ENCODE results near the gene ZNF521. TPM values are rescaled to one million over a fixed set of nuclear protein-coding genes. Genes with fewer than 3 reads are reported as not detected.

Gene ZNF521
- total RNA-seq, 6 donors from 2014 or later = 4.7 to 37.7 (median 13.8) TPM

DNA sequence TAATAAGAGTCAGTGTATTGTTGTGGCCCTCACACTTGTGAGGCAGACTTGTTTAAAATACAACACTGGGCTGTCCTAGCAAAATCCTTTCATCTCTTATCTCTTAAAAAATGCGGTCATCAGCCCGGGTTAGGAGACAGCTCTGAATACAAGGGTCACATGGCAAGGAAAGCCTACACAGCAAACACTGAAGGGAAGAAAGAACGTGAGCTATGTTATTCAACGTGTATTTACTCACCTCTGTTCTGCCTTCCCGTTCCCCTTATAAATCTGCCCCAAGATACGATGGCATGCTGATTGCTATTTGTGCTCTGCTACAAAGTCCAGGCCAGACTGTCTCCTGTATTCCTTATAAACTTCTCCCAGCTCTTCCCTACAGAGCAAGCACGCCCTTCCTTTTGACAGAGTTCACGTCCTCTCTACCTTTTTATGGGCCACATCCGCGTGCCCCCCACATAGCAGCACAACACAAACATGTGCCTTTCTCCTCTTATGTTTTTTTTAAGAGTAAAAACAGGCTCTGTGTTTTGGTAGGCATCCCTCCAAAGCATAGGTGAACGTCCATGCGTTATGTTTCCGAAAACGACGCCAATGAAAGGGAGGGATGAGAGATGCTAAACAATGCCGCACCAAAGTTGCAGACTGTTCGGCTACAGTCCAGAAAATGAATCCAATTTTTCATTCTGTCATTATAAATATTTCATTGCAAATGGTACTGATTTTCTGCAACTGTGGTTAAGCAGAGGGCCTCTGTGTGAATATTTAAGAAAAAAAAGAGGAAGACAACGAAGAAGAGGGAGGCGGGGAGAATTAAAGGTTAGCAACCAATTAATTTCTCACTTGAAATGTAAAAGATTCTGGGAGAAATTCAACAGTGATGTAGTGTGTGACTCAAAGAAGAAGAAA, 274.7 kb downstream of the ZNF521 start:
- Histone ChIP-seq H3K9me3 (no peaks in the 10 kb centered on the region), H3K36me3 (no peaks in the 10 kb centered on the region), H3K27ac (peak overlapping the region in 2 of 4 donors; percentile 0 to 46), H3K4me1 (peaks cover 5 to 11% (median 10%) of the 10 kb centered on the region in 4 donors), H3K27me3 (no peaks in the 10 kb centered on the region), H3K4me3 (no peak overlapping the region)
- TF ChIP-seq POLR2A (IDR thresholded peaks at IDR 0.05) = no peak
- TF ChIP-seq, protein P1, sequence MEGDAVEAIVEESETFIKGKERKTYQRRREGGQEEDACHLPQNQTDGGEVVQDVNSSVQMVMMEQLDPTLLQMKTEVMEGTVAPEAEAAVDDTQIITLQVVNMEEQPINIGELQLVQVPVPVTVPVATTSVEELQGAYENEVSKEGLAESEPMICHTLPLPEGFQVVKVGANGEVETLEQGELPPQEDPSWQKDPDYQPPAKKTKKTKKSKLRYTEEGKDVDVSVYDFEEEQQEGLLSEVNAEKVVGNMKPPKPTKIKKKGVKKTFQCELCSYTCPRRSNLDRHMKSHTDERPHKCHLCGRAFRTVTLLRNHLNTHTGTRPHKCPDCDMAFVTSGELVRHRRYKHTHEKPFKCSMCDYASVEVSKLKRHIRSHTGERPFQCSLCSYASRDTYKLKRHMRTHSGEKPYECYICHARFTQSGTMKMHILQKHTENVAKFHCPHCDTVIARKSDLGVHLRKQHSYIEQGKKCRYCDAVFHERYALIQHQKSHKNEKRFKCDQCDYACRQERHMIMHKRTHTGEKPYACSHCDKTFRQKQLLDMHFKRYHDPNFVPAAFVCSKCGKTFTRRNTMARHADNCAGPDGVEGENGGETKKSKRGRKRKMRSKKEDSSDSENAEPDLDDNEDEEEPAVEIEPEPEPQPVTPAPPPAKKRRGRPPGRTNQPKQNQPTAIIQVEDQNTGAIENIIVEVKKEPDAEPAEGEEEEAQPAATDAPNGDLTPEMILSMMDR (IDR thresholded peaks at IDR 0.05) = no peak
- no peak for TF ChIP-seq EP300 (IDR thresholded peaks at IDR 0.05)
- no peak for TF ChIP-seq POLR2AphosphoS5 (IDR thresholded peaks at IDR 0.05)
- ATAC-seq (ENCODE audit: low FRiP score in 2 of 2) (peak; percentile 8 to 39), DNase-seq (no peak)
- 45 to 53% methylated on average over 19 of the region's 19 CpGs for WGBS, 2 donors

DNA sequence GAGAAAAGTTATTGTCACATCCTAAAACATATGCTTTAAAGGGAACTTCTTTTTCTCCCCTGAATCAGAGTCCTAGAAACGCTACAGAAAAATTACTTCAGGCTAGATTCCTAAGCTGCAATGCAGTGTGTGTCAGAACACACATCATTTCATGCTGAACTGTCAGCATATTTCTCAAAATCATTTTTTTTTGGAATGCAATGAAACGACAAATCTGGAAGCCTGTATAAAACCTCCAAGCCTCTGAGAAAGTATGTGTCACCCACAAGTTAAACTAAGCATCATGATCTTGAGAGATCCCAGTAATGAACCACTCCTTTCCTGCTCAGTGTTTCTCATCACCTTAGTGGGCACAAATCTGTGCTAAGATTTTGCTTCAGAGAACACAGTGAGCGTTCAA, 276.2 kb downstream of the ZNF521 start:
- Histone ChIP-seq H3K4me3 (no peak overlapping the region), H3K4me1 (peaks cover 5 to 11% (median 10%) of the 10 kb centered on the region in 4 donors), H3K27ac (no peak overlapping the region), H3K36me3 (no peaks in the 10 kb centered on the region), H3K27me3 (no peaks in the 10 kb centered on the region), H3K9me3 (no peaks in the 10 kb centered on the region)
- ATAC-seq (ENCODE audit: low FRiP score in 2 of 2) = no peak
- TF ChIP-seq POLR2A (IDR thresholded peaks at IDR 0.05) = no peak
- TF ChIP-seq EP300 (IDR thresholded peaks at IDR 0.05) = no peak
- no peak for TF ChIP-seq POLR2AphosphoS5 (IDR thresholded peaks at IDR 0.05)
- TF ChIP-seq, protein P1 (IDR thresholded peaks at IDR 0.05) = no peak
- DNase-seq = no peak
- 75 to 81% methylated on average over 3 of the region's 3 CpGs for WGBS, 2 donors

GRCh38 chr18:25075331-25075730, 276.6 kb downstream of the ZNF521 start:
- ATAC-seq (ENCODE audit: low FRiP score in 2 of 2) (no peak), DNase-seq (no peak)
- H3K27ac ChIP-seq = no peak overlapping the region
- peaks cover 5 to 11% (median 10%) of the 10 kb centered on the region in 4 donors for H3K4me1 ChIP-seq
- H3K4me3 ChIP-seq = no peak overlapping the region
- WGBS, 2 donors = 58 to 64% methylated on average over 5 of the region's 5 CpGs
- no peaks in the 10 kb centered on the region for H3K27me3 ChIP-seq
- no peak for TF ChIP-seq POLR2AphosphoS5 (IDR thresholded peaks at IDR 0.05)
- TF ChIP-seq EP300 (IDR thresholded peaks at IDR 0.05) = no peak
- TF ChIP-seq, protein P1 (IDR thresholded peaks at IDR 0.05) = no peak
- TF ChIP-seq POLR2A (IDR thresholded peaks at IDR 0.05) = no peak
- H3K9me3 ChIP-seq = no peaks in the 10 kb centered on the region
- H3K36me3 ChIP-seq = no peaks in the 10 kb centered on the region

- Histone ChIP-seq H3K27me3 (no peaks in the 10 kb centered on the region), H3K36me3 (no peaks in the 10 kb centered on the region), H3K4me3 (no peak overlapping the region), H3K4me1 (peaks cover 5 to 11% (median 10%) of the 10 kb centered on the region in 4 donors), H3K9me3 (no peaks in the 10 kb centered on the region), H3K27ac (no peak overlapping the region)
- ATAC-seq (ENCODE audit: low FRiP score in 2 of 2) (no peak), DNase-seq (no peak)
- WGBS, 2 donors = 70 to 78% methylated on average over 4 of the region's 4 CpGs
- TF ChIP-seq, protein P1 (IDR thresholded peaks at IDR 0.05) = no peak
Measured at GRCh38 chr18:25074925-25075324, 277.0 kb downstream of the ZNF521 start.

All from upper lobe of left lung (tissue), 6 donors.